ENCODE measurements around the gene KCNQ1. TPM values are rescaled to one million over a fixed set of nuclear protein-coding genes. Genes with fewer than 3 reads are reported as not detected.

The KCNQ1 gene
- total RNA-seq, 2 experiments from 2014 or later: 20.4 to 24.3 TPM

DNA sequence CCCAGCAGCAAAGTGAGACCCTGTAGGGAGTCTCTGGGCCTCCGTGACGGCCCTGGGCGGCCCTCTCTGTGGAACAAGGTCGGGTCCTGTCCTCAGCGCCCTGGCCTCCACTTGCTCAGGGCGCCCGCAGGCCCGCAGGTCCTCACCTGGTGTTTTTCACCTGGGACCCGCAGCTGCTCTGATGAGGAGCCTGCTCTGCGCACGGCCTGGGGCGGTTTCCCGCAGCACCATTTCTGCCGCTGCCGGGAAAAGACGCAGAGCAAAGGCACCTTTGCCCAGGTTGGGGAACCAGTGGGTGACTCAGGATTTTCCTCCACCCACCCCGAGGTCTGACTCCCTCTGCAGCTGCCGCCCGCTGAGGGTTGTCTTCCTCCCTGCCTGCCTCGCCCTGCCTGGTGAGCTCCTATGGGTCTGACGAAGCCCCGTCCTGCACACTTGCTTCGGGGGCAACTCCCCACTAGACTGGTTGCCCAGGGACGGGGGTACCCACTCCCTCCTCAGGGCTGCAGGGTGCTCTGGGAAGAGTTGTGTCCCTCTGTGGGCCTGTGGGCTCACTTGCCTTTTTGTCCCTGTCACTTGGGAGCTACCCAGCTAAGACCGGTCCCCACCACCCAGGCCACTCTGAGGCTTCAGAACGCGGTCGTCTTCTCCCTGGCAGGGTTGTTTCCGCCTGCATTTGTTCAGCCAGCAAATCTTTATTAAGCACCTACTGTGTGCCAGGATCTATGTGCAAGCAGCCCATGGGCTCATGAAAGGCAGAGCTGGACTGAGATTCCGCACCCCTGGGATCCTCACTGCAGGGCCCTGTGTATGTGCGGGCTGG lies 89.5 kb downstream of the KCNQ1 start:
- DNase-seq: no peak
- Mint-ChIP-seq H3K27me3 (no peaks in the 10 kb centered on the region), H3K36me3 (ENCODE audit: low read depth) (no peaks in the 10 kb centered on the region), H3K9me3 (no peaks in the 10 kb centered on the region), H3K27ac (no peak overlapping the region), H3K4me3 (no peak overlapping the region), H3K4me1 (peaks cover 18% of the 10 kb centered on the region)
- POLR2A ChIA-PET: no interaction called here
- CTCF ChIA-PET: interaction anchor here (0.9 to 8.2 kb wide), 6 partner anchors 110 to 556 kb away, joined by 3 to 230 read pairs (median 18); partner anchors contain the start of gene CDKN1C

DNA sequence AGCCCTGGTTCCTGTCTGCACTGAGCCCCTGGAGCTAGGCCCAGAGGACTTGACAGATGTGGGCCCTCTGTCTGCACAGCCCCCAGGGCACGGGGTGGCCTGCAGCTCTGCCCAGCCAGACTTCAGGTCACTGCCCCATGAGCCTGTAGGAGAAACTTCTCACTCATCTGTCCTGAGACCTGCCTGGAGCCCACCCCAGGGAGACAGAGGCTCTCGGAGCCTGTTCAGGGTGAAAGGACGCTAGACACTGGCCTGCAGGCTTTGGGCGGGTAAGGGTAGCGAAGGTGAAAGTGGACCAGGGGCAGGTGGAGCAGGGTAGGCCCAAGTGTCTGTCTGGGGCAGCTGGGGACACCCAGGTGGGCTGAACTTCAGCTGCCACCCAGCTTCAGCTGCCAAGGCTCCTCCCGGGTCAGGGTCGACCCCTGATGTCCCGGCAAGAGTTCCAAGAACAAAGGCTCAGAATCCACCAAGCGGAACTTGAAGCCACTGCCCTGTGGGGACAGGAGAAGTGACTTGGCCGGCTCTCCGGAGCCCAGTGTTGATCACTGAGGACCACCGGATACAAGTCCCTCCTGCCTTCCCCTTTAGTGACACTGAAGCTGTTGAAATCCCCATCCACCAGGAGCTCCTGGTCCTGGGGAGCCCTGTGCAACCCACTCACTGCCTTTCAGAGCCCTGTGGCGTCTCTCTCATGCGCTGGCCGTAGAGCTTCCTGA lies 90.3 kb downstream of the KCNQ1 start:
- Mint-ChIP-seq H3K36me3 (ENCODE audit: low read depth) (no peaks in the 10 kb centered on the region), H3K27me3 (no peaks in the 10 kb centered on the region), H3K4me3 (no peak overlapping the region), H3K4me1 (peaks cover 18% of the 10 kb centered on the region), H3K9me3 (no peaks in the 10 kb centered on the region), H3K27ac (no peak overlapping the region)
- POLR2A ChIA-PET: no interaction called here
- no peak for DNase-seq
- CTCF ChIA-PET: interaction anchor here (0.9 to 8.2 kb wide), 4 partner anchors 111 to 354 kb away, joined by 3 to 230 read pairs (median 46); partner anchors contain the start of gene CDKN1C

DNA sequence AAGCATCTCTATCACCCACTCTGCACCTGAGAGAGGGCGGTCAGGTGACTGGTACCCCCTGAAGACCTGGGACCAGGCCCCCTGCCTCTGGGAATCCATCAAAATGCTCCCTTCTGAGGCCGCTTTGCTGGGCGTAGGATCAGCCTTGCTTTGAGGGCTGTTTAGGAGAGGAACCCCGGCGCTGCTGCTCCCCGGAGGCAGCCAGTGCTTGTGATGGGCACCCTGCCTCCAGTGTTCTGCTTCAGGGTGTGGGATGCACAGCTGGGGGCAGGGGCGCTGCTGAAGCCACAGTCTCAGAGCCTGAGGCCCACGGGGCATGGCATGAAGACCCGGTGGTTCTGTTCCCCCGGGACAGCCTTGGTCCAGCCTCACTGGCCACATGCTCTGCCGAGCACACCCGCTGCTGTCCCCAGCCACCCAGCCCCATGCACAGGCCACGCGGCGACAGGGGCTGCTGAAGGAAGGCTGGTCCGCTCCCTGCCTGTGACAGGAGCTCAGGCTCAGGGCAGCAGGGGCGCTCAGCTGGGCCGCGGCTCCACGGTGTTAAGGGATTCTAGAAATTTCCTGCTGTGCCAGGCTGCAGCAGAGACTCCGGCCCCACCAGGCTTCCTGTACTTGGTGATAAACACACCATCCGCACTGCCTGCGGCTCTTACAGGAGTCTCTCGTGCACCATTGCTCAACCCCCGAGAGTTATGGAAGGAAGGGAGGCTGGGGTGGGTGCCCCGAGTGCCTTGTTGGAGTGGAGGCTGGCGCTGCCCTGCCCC lies 91.0 kb downstream of the KCNQ1 start:
- no peak overlapping the region for H3K4me3 Mint-ChIP-seq
- no peak for DNase-seq
- POLR2A ChIA-PET: no interaction called here
- H3K4me1 Mint-ChIP-seq: peaks cover 18% of the 10 kb centered on the region
- H3K27ac Mint-ChIP-seq: no peak overlapping the region
- no peaks in the 10 kb centered on the region for H3K9me3 Mint-ChIP-seq
- CTCF ChIA-PET: interaction anchor here (5.6 to 8.2 kb wide), 2 partner anchors 112 to 353 kb away, joined by 88 to 230 read pairs; partner anchors contain the start of gene CDKN1C
- no peaks in the 10 kb centered on the region for H3K36me3 Mint-ChIP-seq (ENCODE audit: low read depth)
- H3K27me3 Mint-ChIP-seq: no peaks in the 10 kb centered on the region

DNA sequence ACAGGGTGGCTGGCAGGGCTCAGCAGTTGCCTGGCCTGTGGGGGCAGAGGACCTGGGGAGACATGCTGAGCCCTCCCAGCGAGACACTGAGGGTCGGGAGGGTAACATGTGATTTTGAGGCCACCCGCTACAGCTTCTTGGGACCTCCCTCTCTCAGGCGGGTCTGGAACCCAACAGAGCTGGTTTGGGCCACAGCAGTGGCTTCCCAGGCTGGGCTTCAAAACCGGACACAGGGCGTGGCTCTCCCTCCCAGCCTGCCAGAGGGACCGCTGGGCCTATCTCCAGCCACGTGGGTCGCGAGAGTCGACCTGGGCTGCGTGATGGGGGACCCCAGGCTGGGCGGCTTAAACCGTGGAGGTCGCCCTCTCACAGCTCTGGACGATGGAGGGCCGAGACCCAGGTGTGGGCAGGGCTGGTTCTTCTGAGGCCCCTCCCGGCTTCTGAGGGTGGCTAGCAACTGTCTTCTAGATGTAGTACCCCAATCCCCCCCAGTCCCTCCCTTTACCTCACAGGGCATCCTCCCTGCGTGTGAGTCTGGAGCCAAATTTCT lies 91.7 kb downstream of the KCNQ1 start:
- DNase-seq: no peak
- H3K27ac Mint-ChIP-seq: no peak overlapping the region
- H3K36me3 Mint-ChIP-seq (ENCODE audit: low read depth): no peaks in the 10 kb centered on the region
- H3K9me3 Mint-ChIP-seq: no peaks in the 10 kb centered on the region
- ChIA-PET CTCF (interaction anchor here (8.2 kb wide), 1 partner anchor 352 kb away, joined by 230 read pairs; the partner anchor contains the start of gene CDKN1C), POLR2A (no interaction called here)
- H3K27me3 Mint-ChIP-seq: no peaks in the 10 kb centered on the region
- no peak overlapping the region for H3K4me3 Mint-ChIP-seq
- peaks cover 17% of the 10 kb centered on the region for H3K4me1 Mint-ChIP-seq

DNA sequence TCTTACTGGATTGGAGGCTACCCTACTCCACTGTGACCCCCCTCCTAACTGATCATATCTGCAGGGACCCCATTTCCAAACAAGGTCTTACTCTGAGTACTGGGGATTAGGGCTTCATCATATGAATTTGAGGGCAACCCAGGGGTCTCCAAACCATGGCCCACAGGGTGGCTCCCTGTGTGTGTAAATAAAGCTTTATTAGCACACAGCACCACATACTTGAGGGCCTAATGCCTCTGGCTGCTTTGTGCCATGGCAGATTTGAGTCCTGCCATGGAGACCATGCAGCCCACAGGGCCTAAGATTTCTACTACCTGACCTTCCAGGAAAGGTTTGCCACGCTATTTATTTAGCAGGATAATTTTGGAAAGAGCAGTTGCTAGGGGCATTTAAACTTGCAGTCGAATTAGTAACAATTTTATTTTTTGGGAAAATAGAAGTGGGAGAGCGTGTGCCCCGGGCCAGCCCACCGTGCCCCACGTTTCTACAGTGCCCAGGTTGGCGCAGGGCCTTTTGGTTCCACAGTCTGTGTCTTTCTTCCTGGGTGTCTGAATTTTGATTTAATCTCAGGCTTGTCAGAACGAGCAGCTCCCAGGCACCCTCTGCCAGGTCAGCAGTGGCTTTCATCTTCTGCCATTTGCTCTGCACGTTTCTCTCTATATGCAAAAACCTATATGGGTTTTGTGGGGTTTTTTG lies 92.3 kb downstream of the KCNQ1 start:
- H3K27me3 Mint-ChIP-seq: no peaks in the 10 kb centered on the region
- no peak for DNase-seq
- H3K4me1 Mint-ChIP-seq: peaks cover 16% of the 10 kb centered on the region
- H3K27ac Mint-ChIP-seq: no peak overlapping the region
- no peak overlapping the region for H3K4me3 Mint-ChIP-seq
- CTCF ChIA-PET: interaction anchor here (8.2 kb wide), 1 partner anchor 352 kb away, joined by 230 read pairs; the partner anchor contains the start of gene CDKN1C
- no peaks in the 10 kb centered on the region for H3K36me3 Mint-ChIP-seq (ENCODE audit: low read depth)
- H3K9me3 Mint-ChIP-seq: no peaks in the 10 kb centered on the region
- POLR2A ChIA-PET: no interaction called here

DNA sequence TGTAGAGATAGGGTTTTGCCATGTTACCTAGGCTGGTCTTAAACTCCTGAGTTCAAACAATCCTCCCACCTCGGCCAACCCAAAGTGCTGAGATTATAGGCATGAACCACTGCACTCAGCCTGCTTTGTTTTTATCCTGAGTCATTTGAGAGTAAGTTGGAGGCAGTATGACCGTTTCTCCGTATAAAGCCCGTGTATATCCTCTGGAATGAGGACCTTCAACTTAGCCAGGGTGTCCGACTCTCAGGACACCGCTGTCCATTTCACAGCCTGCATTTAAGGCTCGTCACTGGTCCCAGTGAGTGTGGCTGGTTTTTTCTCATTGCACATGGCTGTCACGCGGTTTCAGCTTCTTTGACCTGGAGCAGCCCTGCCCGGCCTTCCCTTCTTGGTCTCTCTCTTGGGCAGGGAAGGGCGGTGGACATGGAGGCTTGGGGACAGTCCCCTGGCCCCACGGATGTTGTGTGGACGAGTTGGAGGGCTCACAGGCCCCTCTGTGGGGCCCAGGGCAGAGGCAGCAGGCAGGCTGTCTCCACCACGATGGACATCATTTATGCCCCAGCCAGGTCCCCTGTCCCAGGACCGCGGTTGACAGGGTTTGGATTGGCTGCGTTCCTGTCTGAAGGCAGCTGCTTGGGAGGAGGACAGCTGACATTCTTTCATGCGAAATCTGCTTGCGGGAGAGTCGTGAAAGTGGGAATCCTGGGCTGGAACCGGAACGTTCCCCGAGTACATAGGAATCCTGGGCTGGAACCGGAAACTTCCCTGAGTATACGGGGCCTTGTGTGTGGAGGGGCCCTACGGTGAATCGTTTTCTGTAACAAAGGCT lies 93.3 kb downstream of the KCNQ1 start:
- H3K4me3 Mint-ChIP-seq: no peak overlapping the region

DNA sequence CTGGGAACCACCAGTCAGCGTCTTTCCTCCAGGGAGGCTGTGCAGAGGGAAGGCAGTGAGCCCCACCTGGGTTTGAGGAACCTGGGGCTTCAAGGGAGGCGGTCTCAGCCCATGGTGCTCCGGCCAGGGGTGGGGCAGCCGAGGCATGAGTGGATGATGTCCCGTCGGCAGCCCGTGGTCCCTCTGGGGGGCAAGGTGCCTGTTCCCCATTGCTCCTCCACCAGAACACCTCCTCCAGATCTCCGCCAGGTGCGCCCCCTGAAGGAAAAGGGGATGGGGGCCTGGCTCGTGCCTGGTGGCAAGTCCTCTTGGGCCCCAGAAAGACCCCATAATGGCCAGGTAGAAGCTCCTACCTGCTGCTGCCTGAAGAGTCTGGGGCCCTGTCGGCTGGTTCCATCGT lies 94.1 kb downstream of the KCNQ1 start:
- Mint-ChIP-seq H3K4me3 (no peak overlapping the region), H3K4me1 (peaks cover 7% of the 10 kb centered on the region), H3K27me3 (no peaks in the 10 kb centered on the region), H3K36me3 (ENCODE audit: low read depth) (no peaks in the 10 kb centered on the region), H3K27ac (no peak overlapping the region), H3K9me3 (no peaks in the 10 kb centered on the region)
- ChIA-PET CTCF (no interaction called here), POLR2A (no interaction called here)
- no peak for DNase-seq

More for the DNA sequence above, 93.3 kb downstream of the KCNQ1 start:
- ChIA-PET CTCF (interaction anchor here (8.2 kb wide), 1 partner anchor 351 kb away, joined by 230 read pairs; the partner anchor contains the start of gene CDKN1C), POLR2A (no interaction called here)
- Mint-ChIP-seq H3K4me1 (peaks cover 13% of the 10 kb centered on the region), H3K36me3 (ENCODE audit: low read depth) (no peaks in the 10 kb centered on the region), H3K27ac (no peak overlapping the region), H3K9me3 (no peaks in the 10 kb centered on the region), H3K27me3 (no peaks in the 10 kb centered on the region)
- DNase-seq: no peak

DNA sequence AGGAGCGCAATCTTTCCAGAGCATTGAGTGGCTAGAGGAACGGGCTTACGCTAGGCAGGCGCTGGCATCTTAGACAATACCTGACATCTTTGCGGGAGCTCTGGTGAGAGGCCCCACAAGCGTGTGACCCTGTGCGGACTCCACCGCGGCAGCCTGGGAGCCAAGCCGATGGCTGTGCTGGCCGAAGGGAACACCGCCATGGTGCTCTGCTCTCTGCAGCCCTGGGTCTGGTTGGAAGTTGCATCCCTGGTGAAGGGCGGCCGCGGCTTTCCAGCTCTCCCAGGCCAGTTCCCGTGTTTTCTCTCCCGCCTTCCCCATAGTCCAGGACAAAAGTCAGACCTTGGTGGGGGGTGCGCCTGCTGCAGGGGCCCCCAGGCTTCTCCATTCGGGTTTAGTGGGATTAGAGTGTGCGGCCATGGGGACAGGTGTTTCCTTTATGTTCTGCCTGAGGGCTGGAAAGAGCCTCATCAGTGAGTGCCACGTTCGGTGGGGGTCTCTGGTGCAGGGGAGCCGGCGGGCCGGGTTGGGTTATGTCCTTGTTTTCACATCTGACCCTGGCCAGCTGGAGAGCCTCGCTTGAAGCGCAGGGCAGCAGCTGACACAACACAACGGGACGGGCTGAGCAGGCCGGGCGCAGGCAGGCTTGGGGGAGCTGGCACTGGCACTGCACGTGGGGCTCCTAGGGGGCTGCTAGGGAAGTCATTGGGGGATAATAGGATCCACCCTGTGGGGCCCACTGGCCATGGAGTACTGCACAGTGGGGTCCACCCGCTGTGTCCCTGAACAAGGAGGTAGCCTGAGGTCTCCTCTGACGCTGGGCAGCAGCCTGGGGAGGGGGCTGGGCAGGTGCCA lies 94.8 kb downstream of the KCNQ1 start:
- Mint-ChIP-seq H3K4me3 (no peak overlapping the region), H3K4me1 (peaks cover 7% of the 10 kb centered on the region), H3K27ac (no peak overlapping the region), H3K27me3 (no peaks in the 10 kb centered on the region), H3K9me3 (no peaks in the 10 kb centered on the region), H3K36me3 (ENCODE audit: low read depth) (no peaks in the 10 kb centered on the region)
- ChIA-PET POLR2A (no interaction called here), CTCF (interaction anchor here (1.1 kb wide), 1 partner anchor 348 kb away, joined by 3 read pairs; no protein-coding TSS in a partner anchor)
- DNase-seq: no peak

DNA sequence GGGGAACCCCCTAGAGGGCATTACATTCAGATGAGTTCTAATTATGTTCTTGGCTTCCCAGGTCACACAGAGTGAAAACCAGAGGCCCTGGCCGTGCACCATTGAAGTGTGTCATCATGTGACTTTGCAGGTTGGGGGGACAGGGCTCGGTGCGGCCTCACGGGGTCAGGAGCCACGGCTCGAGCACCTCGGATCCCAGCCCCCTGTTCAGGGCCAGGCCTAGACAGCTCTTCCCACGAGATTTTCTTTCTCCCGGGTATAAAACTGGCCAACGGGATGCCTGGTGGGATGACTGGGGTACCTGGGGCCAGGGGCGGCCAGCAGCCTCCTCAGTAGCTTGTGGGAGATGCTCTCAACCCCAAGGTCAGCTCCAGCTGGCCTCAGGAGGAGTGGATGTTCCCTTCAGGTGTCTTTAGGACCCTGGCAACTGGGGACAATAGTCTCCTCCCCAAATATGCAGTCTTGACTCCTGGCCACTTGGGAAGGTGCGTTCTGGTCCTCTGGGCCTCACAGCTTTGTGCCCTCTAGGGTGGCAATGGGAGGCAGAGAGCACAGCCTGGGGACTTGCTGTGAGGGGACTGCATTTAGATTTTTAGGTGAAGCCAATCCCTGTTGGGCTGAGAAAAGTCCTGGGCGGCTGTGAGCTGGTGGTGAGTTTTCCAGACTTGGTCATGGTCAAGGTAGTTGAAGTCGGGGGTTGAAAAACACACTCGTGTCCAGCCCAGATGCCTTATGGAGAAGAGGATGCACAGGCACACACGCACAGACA lies 95.6 kb downstream of the KCNQ1 start:
- H3K4me1 Mint-ChIP-seq: peaks cover 7% of the 10 kb centered on the region
- H3K9me3 Mint-ChIP-seq: no peaks in the 10 kb centered on the region
- H3K4me3 Mint-ChIP-seq: no peak overlapping the region
- no peak for DNase-seq
- H3K27me3 Mint-ChIP-seq: no peaks in the 10 kb centered on the region
- ChIA-PET CTCF (interaction anchor here (1.1 kb wide), 1 partner anchor 347 kb away, joined by 3 read pairs; no protein-coding TSS in a partner anchor), POLR2A (no interaction called here)
- no peak overlapping the region for H3K27ac Mint-ChIP-seq
- no peaks in the 10 kb centered on the region for H3K36me3 Mint-ChIP-seq (ENCODE audit: low read depth)

DNA sequence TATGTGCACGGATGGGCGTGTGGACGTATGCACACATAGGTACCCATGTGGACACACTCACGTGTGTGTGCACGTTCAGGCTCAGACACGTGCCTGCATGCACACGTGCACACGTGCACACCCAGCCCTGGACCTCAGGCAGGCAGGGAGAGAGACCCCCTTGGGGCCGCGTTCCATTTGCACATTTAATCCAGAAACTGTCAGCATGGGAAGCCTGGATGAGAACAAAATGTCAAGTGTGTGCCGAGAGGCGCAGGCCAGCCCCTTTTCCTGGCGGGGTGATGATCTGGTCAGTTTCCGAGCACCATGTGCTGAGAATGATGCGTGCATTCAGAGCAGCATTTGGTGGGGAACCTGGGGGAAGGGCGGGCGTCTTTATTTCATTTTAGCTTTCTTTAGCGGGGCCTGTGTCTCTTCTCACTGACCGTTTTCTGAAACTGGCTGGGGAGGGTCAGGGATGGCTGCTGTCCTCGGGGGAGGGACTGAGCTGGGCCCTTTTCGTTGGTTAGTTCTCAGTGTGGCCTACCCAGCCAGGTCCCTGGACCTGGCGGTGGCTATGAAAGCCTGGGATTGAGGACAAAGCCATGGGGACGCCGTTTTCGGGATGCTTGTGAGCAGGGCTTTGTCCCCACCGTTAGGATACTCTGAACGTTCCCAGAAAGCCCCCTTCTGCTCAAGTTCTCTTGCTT lies 96.3 kb downstream of the KCNQ1 start:
- Mint-ChIP-seq H3K27ac (no peak overlapping the region), H3K4me3 (no peak overlapping the region), H3K9me3 (no peaks in the 10 kb centered on the region), H3K27me3 (no peaks in the 10 kb centered on the region), H3K4me1 (peaks cover 7% of the 10 kb centered on the region), H3K36me3 (ENCODE audit: low read depth) (no peaks in the 10 kb centered on the region)
- ChIA-PET CTCF (interaction anchor here (1.1 to 2.2 kb wide), 2 partner anchors 9 to 347 kb away, joined by 3 to 8 read pairs; no protein-coding TSS in a partner anchor), POLR2A (no interaction called here)
- DNase-seq: no peak

All from activated CD4-positive, alpha-beta T cell treated with anti-CD3 and anti-CD28 coated beads, Interleukin-2, amount 10 ng/mL, durations not matched to agents 7 days and 5 days (primary cell).